SU-DHL-6 (cell line): ENCODE data around the gene RAP1GAP.

Experiments
- CTCF ChIP-seq: fragments of 200-600 bp; sonication (generic); IDR thresholded peaks from one replicate; pipeline ENCODE4 v1.5.1; 2017; ENCODE audit warnings: antibody characterized with exemption, mild to moderate bottlenecking, low read length, moderate library complexity; ENCODE audit not compliant: insufficient read depth, poor library complexity, severe bottlenecking
- EZH2phosphoT487 ChIP-seq: fragments of 200-600 bp; sonication (generic), shearing (Covaris generic); conservative IDR thresholded peaks from 2 replicates; pipeline ENCODE4 v1.6.1; 2018; ENCODE audit warnings: mild to moderate bottlenecking, antibody characterized with exemption, low read length, moderate library complexity, mixed read lengths

GRCh38 chr1:21620011-21620410 lies 49.1 kb downstream of the RAP1GAP start:
- TF ChIP-seq CTCF (no peak), EZH2phosphoT487 (no peak)
